Activated B cell treated with CpG ODN at 0.5 μM for 24 hours (primary cell): ENCODE results near the gene RSPH3. TPM values are rescaled to one million over a fixed set of nuclear protein-coding genes. Genes with fewer than 3 reads are reported as not detected.
A peak's percentile ranks its signal among the peaks of the same experiment; 100 is the strongest.

Experiments used
- ATAC-seq: fragments of 200-7000 bp; cut with Tn5 transposase; one replicate; pipeline ENCODE4 v1.10.0; 2021; ENCODE audit warnings: low read depth, mild to moderate bottlenecking, moderate library complexity
- CTCF ChIA-PET: fragments of 350-600 bp; sonication (Branson Sonifier 250); formaldehyde crosslinking; loops from one replicate; lab custom pipeline; 2021; ENCODE audit warnings: antibody characterized with exemption; lab: Charles Lee
- POLR2A ChIA-PET: fragments of 350-600 bp; sonication (Branson Sonifier 250); formaldehyde crosslinking; loops from one replicate; lab custom pipeline; 2021; ENCODE audit warnings: antibody characterized with exemption; lab: Charles Lee
- DNase-seq: peaks from one replicate; pipeline ENCODE4 v3.0.0; 2022
- H3K27ac Mint-ChIP-seq: one replicate; pipeline ENCODE4 v1.8.0; 2020; ENCODE audit warnings: mixed read lengths
- H3K27me3 Mint-ChIP-seq: one replicate; pipeline ENCODE4 v1.8.0; 2021; ENCODE audit warnings: mixed read lengths
- H3K36me3 Mint-ChIP-seq: one replicate; pipeline ENCODE4 v1.8.0; 2021; ENCODE audit warnings: low read depth, mixed read lengths
- H3K4me1 Mint-ChIP-seq: one replicate; pipeline ENCODE4 v1.8.0; 2021; ENCODE audit warnings: mixed read lengths
- H3K4me3 Mint-ChIP-seq: one replicate; pipeline ENCODE4 v1.8.0; 2020; ENCODE audit warnings: mild to moderate bottlenecking, mixed read lengths
- H3K9me3 Mint-ChIP-seq: one replicate; pipeline ENCODE4 v1.8.0; 2020; ENCODE audit warnings: mixed read lengths
- CTCF ChIP-seq: fragments of 200-600 bp; IDR thresholded peaks from one replicate; pipeline ENCODE4 v1.8.0; 2022; ENCODE audit warnings: antibody characterized with exemption, mild to moderate bottlenecking
- intact Hi-C: fragments of 100-400 bp; cut with micrococcal nuclease; formaldehyde crosslinking; loops from one replicate; pipeline ENCODE4 v1.15.1; 2024
- total RNA-seq: library from RNA; stranded (reverse); gene quantifications from 2 replicates; pipeline ENCODE4 v1.2.3, GENCODE V29; 2022

The RSPH3 gene
- total RNA-seq, 1 donor from 2014 or later = 2.4 TPM

- Mint-ChIP-seq H3K4me1 (peaks cover 24% of the 10 kb centered on the region), H3K4me3 (peak overlapping the region; percentile 79), H3K27me3 (no peaks in the 10 kb centered on the region), H3K27ac (peak overlapping the region; percentile 36), H3K9me3 (peaks cover 7% of the 10 kb centered on the region), H3K36me3 (peaks cover 2% of the 10 kb centered on the region)
- intact Hi-C loops = loop anchor here (2.0 kb wide), 2 partner anchors 16 to 28 kb away; no protein-coding TSS in a partner anchor
- no peak for TF ChIP-seq CTCF
- CTCF ChIA-PET = interaction anchor here (1.2 to 1.3 kb wide), 2 partner anchors 20 to 34 kb away, joined by 3 to 4 read pairs; no protein-coding TSS in a partner anchor
- ATAC-seq = peak; percentile 76
- POLR2A ChIA-PET = interaction anchor here (0.6 to 4.2 kb wide), 5 partner anchors 28 to 85 kb away, joined by 3 to 22 read pairs (median 6); no protein-coding TSS in a partner anchor
- DNase-seq = no peak
These were observed 61.2 kb downstream of the RSPH3 start for GRCh38 chr6:158938811-158939254.

- Mint-ChIP-seq H3K4me3 (peak overlapping the region; percentile 6), H3K4me1 (peaks cover 24% of the 10 kb centered on the region), H3K36me3 (peaks cover 2% of the 10 kb centered on the region), H3K27ac (no peak overlapping the region), H3K9me3 (peaks cover 7% of the 10 kb centered on the region), H3K27me3 (no peaks in the 10 kb centered on the region)
- ChIA-PET POLR2A (interaction anchor here (0.6 to 4.2 kb wide), 3 partner anchors 28 to 69 kb away, joined by 3 to 22 read pairs (median 7); no protein-coding TSS in a partner anchor), CTCF (no interaction called here)
- intact Hi-C loops = loop anchor here (2.0 kb wide), 2 partner anchors 15 to 27 kb away; no protein-coding TSS in a partner anchor
- DNase-seq = no peak
- TF ChIP-seq CTCF = no peak
- no peak for ATAC-seq
These were observed 61.8 kb downstream of the RSPH3 start for GRCh38 chr6:158938220-158938619.

GRCh38 chr6:158934157-158934556 is 65.8 kb downstream of the RSPH3 start:
- DNase-seq = no peak
- TF ChIP-seq CTCF = no peak
- ChIA-PET POLR2A (interaction anchor here (0.6 kb wide), 2 partner anchors 18 to 63 kb away, joined by 4 to 9 read pairs; no protein-coding TSS in a partner anchor), CTCF (no interaction called here)
- no peak for ATAC-seq
- Mint-ChIP-seq H3K4me3 (no peak overlapping the region), H3K4me1 (peaks cover 14% of the 10 kb centered on the region), H3K27ac (no peak overlapping the region), H3K27me3 (no peaks in the 10 kb centered on the region), H3K9me3 (no peaks in the 10 kb centered on the region), H3K36me3 (no peaks in the 10 kb centered on the region)
- intact Hi-C loops = no loop called here

GRCh38 chr6:158933079-158933595 is 66.9 kb downstream of the RSPH3 start:
- DNase-seq (no peak), ATAC-seq (no peak)
- no peak overlapping the region for H3K4me3 Mint-ChIP-seq
- no peaks in the 10 kb centered on the region for H3K27me3 Mint-ChIP-seq
- no peaks in the 10 kb centered on the region for H3K9me3 Mint-ChIP-seq
- TF ChIP-seq CTCF = no peak
- CTCF ChIA-PET = no interaction called here
- intact Hi-C loops = no loop called here
- POLR2A ChIA-PET = no interaction called here
- H3K4me1 Mint-ChIP-seq = peaks cover 4% of the 10 kb centered on the region
- no peak overlapping the region for H3K27ac Mint-ChIP-seq
- H3K36me3 Mint-ChIP-seq = no peaks in the 10 kb centered on the region

GRCh38 chr6:158928068-158928467 is 71.9 kb downstream of the RSPH3 start:
- POLR2A ChIA-PET = interaction anchor here (0.6 kb wide), 1 partner anchor 40 kb away, joined by 3 read pairs; no protein-coding TSS in a partner anchor

More at GRCh38 chr6:158928068-158928467, 71.9 kb downstream of the RSPH3 start:
- DNase-seq (no peak), ATAC-seq (no peak)
- no peaks in the 10 kb centered on the region for H3K9me3 Mint-ChIP-seq
- CTCF ChIA-PET = no interaction called here
- no peaks in the 10 kb centered on the region for H3K36me3 Mint-ChIP-seq
- TF ChIP-seq CTCF = no peak
- no peaks in the 10 kb centered on the region for H3K27me3 Mint-ChIP-seq
- H3K4me3 Mint-ChIP-seq = no peak overlapping the region
- intact Hi-C loops = no loop called here
- no peaks in the 10 kb centered on the region for H3K4me1 Mint-ChIP-seq
- no peak overlapping the region for H3K27ac Mint-ChIP-seq
